Spleen (tissue), 11 donors: ENCODE measurements around the gene TMC6. TPM values are rescaled to one million over a fixed set of nuclear protein-coding genes. Genes with fewer than 3 reads are reported as not detected.

Experiments used
- DNase-seq: peaks from one replicate; pipeline ENCODE4 v3.0.0-alpha.2; 2020
- H3K27ac ChIP-seq, 8 donors: fragments of 200-600 bp; sonication (generic) in 7 of 8; 1 replicate in 4 of 8; 2 replicates in 4 of 8; pipeline versions ENCODE4 v1.5.0 to v1.8.0; 2016 to 2021; ENCODE audit warnings: inconsistent platforms in 4 of 8, mild to moderate bottlenecking in 4 of 8, moderate library complexity in 1 of 8
- H3K27me3 ChIP-seq, 7 donors: fragments of 200-600 bp; sonication (generic) in 6 of 7; replicated peaks in 1 of 7; 1 replicate in 4 of 7; 2 replicates in 3 of 7; pipeline versions ENCODE4 v1.5.0 to v1.8.0; 2016 to 2021; ENCODE audit warnings: inconsistent platforms in 3 of 7, mild to moderate bottlenecking in 1 of 7
- H3K36me3 ChIP-seq, 6 donors: fragments of 200-600 bp; sonication (generic) in 5 of 6; 1 replicate in 4 of 6; 2 replicates in 2 of 6; pipeline versions ENCODE4 v1.5.0 to v1.8.0; 2016 to 2021; ENCODE audit warnings: inconsistent platforms in 2 of 6
- H3K4me1 ChIP-seq, 6 donors: fragments of 200-600 bp; sonication (generic) in 5 of 6; 1 replicate in 3 of 6; 2 replicates in 3 of 6; pipeline versions ENCODE4 v1.5.0 to v1.8.0; 2016 to 2021; ENCODE audit warnings: inconsistent platforms in 3 of 6
- H3K4me3 ChIP-seq, 8 donors: fragments of 200-600 bp; sonication (generic) in 7 of 8; 1 replicate in 4 of 8; 2 replicates in 4 of 8; pipeline versions ENCODE4 v1.5.0 to v1.8.0; 2016 to 2021; ENCODE audit warnings: inconsistent platforms in 4 of 8, mild to moderate bottlenecking in 4 of 8, moderate library complexity in 2 of 8
- H3K9me3 ChIP-seq, 8 donors: fragments of 200-600 bp; sonication (generic) in 7 of 8; 1 replicate in 4 of 8; 2 replicates in 4 of 8; pipeline versions ENCODE4 v1.5.0 to v1.8.0; 2016 to 2021; ENCODE audit warnings: inconsistent platforms in 4 of 8
- CTCF ChIP-seq, 11 experiments: fragments of 200-600 bp in 7 of 11; fragments of 450-650 bp in 4 of 11; sonication (generic) in 4 of 11; IDR thresholded peaks in 8 of 11; conservative IDR thresholded peaks in 3 of 11; 1 replicate in 7 of 11; 2 replicates in 4 of 11; pipeline versions ENCODE4 v1.4.0 to v1.8.0; 2016 to 2021; ENCODE audit warnings: antibody characterized with exemption in 11 of 11, inconsistent platforms in 4 of 11, mild to moderate bottlenecking in 1 of 11
- POLR2A ChIP-seq, 3 donors: fragments of 450-650 bp; IDR thresholded peaks; one replicate each; pipeline ENCODE4 v1.5.1; 2017; ENCODE audit warnings: antibody characterized with exemption in 3 of 3, mild to moderate bottlenecking in 1 of 3
- POLR2AphosphoS5 ChIP-seq, 3 donors: sonication (generic); formaldehyde crosslinking; IDR thresholded peaks; one replicate each; pipeline ENCODE4 v1.5.1; 2017; ENCODE audit warnings: antibody characterized with exemption in 3 of 3
- WGBS, 5 donors: extraction: QIAGEN DNeasy Blood & Tissue Kit in 3 of 5; methylation state at CpG; one replicate each; pipeline versions ENCODE4 v1.1.5 to v1.1.7; 2013 to 2018; 5-methylcytosine and 5-hydroxymethylcytosine counted together
- intact Hi-C: fragments of 100-400 bp; cut with DNase I; formaldehyde crosslinking; loops from one replicate; pipeline ENCODE4 v1.15.0; 2023; ENCODE audit warnings: low total_unique reads
- polyA plus RNA-seq, 3 donors: library from polyadenylated mRNA; stranded (reverse); fragments of 200-250 nt; gene quantifications; one replicate each; pipeline ENCODE4 v1.2.1, GENCODE V29; 2013
- total RNA-seq, 7 donors: library from RNA; depleted of rRNA in 3 of 7; stranded (reverse); fragments of >200 nt in 3 of 7; fragmentation: NEBNext Ultra II Directional in 4 of 7; extraction: Animal tissue kit (Norgen Biotek cat#: 25700) in 4 of 7; gene quantifications; one replicate each; pipeline versions ENCODE4 v1.1.0 to v1.2.1, GENCODE V29; 2016 to 2021
- donor health status: healthy with polysubstance abuse.
- donor health status: DM: no; HTN: no; CAD: no; lungs with moderate emphysema.
- donor health status: DM: no; HTN: no; CAD: no.
- donor health status: Bipolar disorder and iron deficiency.
- donor health status: healthy.
- donor health status: DM: no; HTN: no; CAD: no.
- donor health status: DM: yes; HTN: yes; CAD: no.

Gene TMC6
- total and polyA plus RNA-seq, 10 donors: 132 to 425 (median 260) TPM

DNA sequence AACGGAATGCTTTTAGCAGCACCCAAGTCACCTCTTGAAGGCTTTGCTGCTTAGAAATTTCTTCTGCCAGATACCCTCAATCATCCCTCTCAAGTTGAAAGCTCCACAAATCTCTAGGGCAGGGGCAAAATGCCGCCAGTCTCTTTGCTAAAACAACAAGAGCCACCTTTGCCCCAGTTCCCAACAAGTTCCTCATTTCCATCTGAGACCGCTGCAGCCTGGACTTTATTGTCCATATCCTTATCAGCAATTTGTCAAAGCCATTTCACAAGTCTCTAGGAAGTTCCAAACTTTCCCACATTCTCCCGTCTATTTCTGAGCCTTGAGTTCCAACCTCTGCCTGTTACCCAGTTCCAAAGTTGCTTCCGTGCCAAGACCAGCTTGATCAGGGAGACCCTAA lies 27.4 kb downstream of the TMC6 start:
- intact Hi-C loops: no loop called here
- TF ChIP-seq POLR2AphosphoS5 (IDR thresholded peaks at IDR 0.05): no peak
- no peak for TF ChIP-seq CTCF (IDR thresholded peaks at IDR 0.05 in 8 of 11, conservative IDR thresholded peaks at IDR 0.05 in 3 of 11)
- no peak for TF ChIP-seq POLR2A (IDR thresholded peaks at IDR 0.05)
- no peaks in the 10 kb centered on the region for H3K9me3 ChIP-seq
- H3K4me3 ChIP-seq: no peak overlapping the region
- no peak overlapping the region for H3K27ac ChIP-seq
- peaks cover 3 to 97% (median 71%) of the 10 kb centered on the region in 6 donors for H3K36me3 ChIP-seq
- no peaks in the 10 kb centered on the region for H3K27me3 ChIP-seq
- DNase-seq: no peak
- H3K4me1 ChIP-seq: no peaks in the 10 kb centered on the region
- 76 to 90% (median 88%) methylated on average over 5 of the region's 5 CpGs for WGBS, 5 donors

DNA sequence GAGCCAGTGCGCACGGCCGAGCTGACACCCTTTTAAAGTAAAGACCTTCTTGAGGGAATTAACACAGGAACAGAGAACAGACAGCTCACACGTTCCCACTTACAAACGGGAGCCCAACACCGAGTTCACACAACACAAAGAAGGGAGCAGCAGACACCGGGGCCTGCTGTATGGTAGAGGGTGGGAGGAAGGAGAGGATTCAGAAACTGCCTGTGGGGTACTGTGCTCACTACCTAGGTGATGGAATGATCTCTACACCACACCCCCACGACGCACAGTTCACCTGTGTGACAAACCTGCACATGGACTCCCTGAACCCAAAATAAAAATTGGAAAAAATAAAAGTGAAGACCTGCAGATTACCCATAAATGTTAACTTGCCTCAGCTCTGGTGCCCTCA lies 32.5 kb downstream of the TMC6 start:
- Histone ChIP-seq H3K4me1 (no peaks in the 10 kb centered on the region), H3K9me3 (no peaks in the 10 kb centered on the region), H3K36me3 (peaks cover 3 to 98% (median 88%) of the 10 kb centered on the region in 6 donors), H3K27me3 (no peaks in the 10 kb centered on the region), H3K27ac (no peak overlapping the region), H3K4me3 (no peak overlapping the region)
- 92 to 96% (median 94%) methylated on average over 9 of the region's 9 CpGs for WGBS, 5 donors
- DNase-seq: no peak
- intact Hi-C loops: no loop called here
- TF ChIP-seq POLR2AphosphoS5 (IDR thresholded peaks at IDR 0.05) (no peak), POLR2A (IDR thresholded peaks at IDR 0.05) (no peak), CTCF (IDR thresholded peaks at IDR 0.05 in 8 of 11, conservative IDR thresholded peaks at IDR 0.05 in 3 of 11) (no peak)

GRCh38 chr17:78095035-78095434 lies 33.5 kb downstream of the TMC6 start:
- intact Hi-C loops: no loop called here
- TF ChIP-seq POLR2A (IDR thresholded peaks at IDR 0.05) (no peak), CTCF (IDR thresholded peaks at IDR 0.05 in 8 of 11, conservative IDR thresholded peaks at IDR 0.05 in 3 of 11) (no peak), POLR2AphosphoS5 (IDR thresholded peaks at IDR 0.05) (no peak)
- 87 to 98% (median 96%) methylated on average over 6 of the region's 6 CpGs for WGBS, 5 donors
- H3K36me3 ChIP-seq: peaks cover 3 to 100% (median 89%) of the 10 kb centered on the region in 6 donors
- no peak overlapping the region for H3K27ac ChIP-seq
- H3K27me3 ChIP-seq: no peaks in the 10 kb centered on the region
- DNase-seq: no peak
- no peak overlapping the region for H3K4me3 ChIP-seq
- peaks cover 0 to 2% (median under 1%) of the 10 kb centered on the region in 6 donors for H3K4me1 ChIP-seq
- H3K9me3 ChIP-seq: no peaks in the 10 kb centered on the region

DNA sequence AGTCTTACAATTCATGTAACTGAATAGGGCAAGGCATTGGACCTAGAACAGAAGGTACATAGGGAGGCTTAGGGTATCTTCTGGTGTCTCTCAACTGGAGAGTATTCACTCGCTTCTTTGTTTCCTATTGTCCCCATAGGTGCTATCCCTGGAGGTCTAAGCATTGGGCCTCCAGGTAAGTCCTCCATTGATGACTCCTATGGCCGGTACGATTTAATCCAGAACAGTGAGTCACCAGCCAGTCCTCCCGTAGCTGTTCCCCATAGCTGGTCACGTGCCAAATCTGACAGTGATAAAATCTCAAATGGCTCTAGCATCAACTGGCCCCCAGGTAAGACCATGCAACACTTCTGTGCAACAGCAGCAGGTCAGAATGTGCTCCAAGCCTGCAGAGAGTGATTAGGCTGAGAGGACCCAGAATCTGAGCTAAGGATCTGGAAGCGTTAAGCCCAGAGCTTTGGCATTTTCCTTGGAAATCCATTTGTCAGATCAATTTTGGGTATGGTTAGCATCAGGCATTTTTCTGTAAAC lies 35.7 kb downstream of the TMC6 start:
- no peak overlapping the region for H3K27ac ChIP-seq
- H3K4me3 ChIP-seq: no peak overlapping the region
- no peaks in the 10 kb centered on the region for H3K27me3 ChIP-seq
- 95 to 99% (median 97%) methylated on average over 6 of the region's 6 CpGs for WGBS, 5 donors
- no peak for DNase-seq
- H3K36me3 ChIP-seq: peaks cover 3 to 100% (median 82%) of the 10 kb centered on the region in 6 donors
- TF ChIP-seq POLR2A (IDR thresholded peaks at IDR 0.05) (no peak), CTCF (IDR thresholded peaks at IDR 0.05 in 8 of 11, conservative IDR thresholded peaks at IDR 0.05 in 3 of 11) (no peak), POLR2AphosphoS5 (IDR thresholded peaks at IDR 0.05) (no peak)
- intact Hi-C loops: no loop called here
- H3K4me1 ChIP-seq: peaks cover 0 to 12% (median 8%) of the 10 kb centered on the region in 6 donors
- no peaks in the 10 kb centered on the region for H3K9me3 ChIP-seq
